HEK293 (cell line): ENCODE measurements around the gene POLG2.

Experiments
- CTCF ChIA-PET: fragments of 350-600 bp; formaldehyde crosslinking; extraction: SDS; loops from one replicate; lab custom pipeline; 2021; ENCODE audit warnings: antibody characterized with exemption; lab: Yijun Ruan, JAX
- POLR2A ChIA-PET: fragments of 300-600 bp; formaldehyde crosslinking; extraction: SDS; loops from one replicate; lab custom pipeline; 2020; ENCODE audit warnings: antibody characterized with exemption, inconsistent platforms; lab: Yijun Ruan, JAX
- H3K27ac ChIP-seq: fragments of 200-500 bp; sonication (Bioruptor generic); 2 replicates; pipeline ENCODE4 v1.5.1; 2014; ENCODE audit warnings: low read depth, low read length, control low read depth, inconsistent platforms; ENCODE audit errors: extremely low read depth
- H3K36me3 ChIP-seq, 2 experiments: fragments of 200-500 bp in 1 of 2; sonication (Bioruptor generic) in 1 of 2; 1 replicate in 1 of 2; 2 replicates in 1 of 2; pipeline ENCODE4 v1.5.1; 2014 to 2017; ENCODE audit warnings: inconsistent platforms in 2 of 2, low read length in 2 of 2; ENCODE audit not compliant: control insufficient read depth in 2 of 2, insufficient read depth in 1 of 2
- H3K4me1 ChIP-seq: fragments of 200-500 bp; sonication (Bioruptor generic); 2 replicates; pipeline ENCODE4 v1.5.1; 2014; ENCODE audit warnings: mild to moderate bottlenecking, low read length, inconsistent platforms; ENCODE audit not compliant: control insufficient read depth, insufficient read depth
- H3K4me3 ChIP-seq: 2 replicates; pipeline ENCODE4 v1.5.1; 2011; ENCODE audit warnings: low read depth, mild to moderate bottlenecking, control low read depth, low read length, moderate library complexity
- H3K9me3 ChIP-seq: fragments of 200-500 bp; sonication (Bioruptor generic); 2 replicates; pipeline ENCODE4 v1.5.1; 2014; ENCODE audit warnings: low read depth, low read length, inconsistent platforms; ENCODE audit not compliant: control insufficient read depth, insufficient read depth
- IKZF3 ChIP-seq: fragments of 450-650 bp; IDR thresholded peaks from 2 replicates; pipeline ENCODE4 v1.5.0; 2018; ENCODE audit warnings: missing biosample characterization, mild to moderate bottlenecking, missing genetic modification characterization, moderate library complexity
- KLF7 ChIP-seq: fragments of 450-650 bp; formaldehyde crosslinking; IDR thresholded peaks from 2 replicates; pipeline ENCODE4 v1.5.1; 2016; ENCODE audit warnings: missing biosample characterization, missing genetic modification characterization, borderline replicate concordance
- PRDM1 ChIP-seq: fragments of 450-650 bp; formaldehyde crosslinking; IDR thresholded peaks from 2 replicates; pipeline ENCODE4; 2016; ENCODE audit warnings: missing biosample characterization, missing genetic modification characterization
- TCF7L2 ChIP-seq: IDR thresholded peaks from 2 replicates; pipeline ENCODE4 v1.6.1; 2011; ENCODE audit warnings: low read depth, mild to moderate bottlenecking, inconsistent platforms, low read length, moderate library complexity, borderline replicate concordance
- TRIM28 ChIP-seq: IDR thresholded peaks from 2 replicates; pipeline ENCODE4 v1.6.1; 2011; ENCODE audit warnings: low read length, control low read depth, borderline replicate concordance
- ZNF140 ChIP-seq: fragments of 450-650 bp; formaldehyde crosslinking; IDR thresholded peaks from 2 replicates; pipeline ENCODE4 v1.5.1; 2016; ENCODE audit warnings: missing biosample characterization, missing genetic modification characterization
- ZNF169 ChIP-seq: fragments of 450-650 bp; formaldehyde crosslinking; IDR thresholded peaks from 2 replicates; pipeline ENCODE4 v1.5.1; 2016; ENCODE audit warnings: missing biosample characterization, missing genetic modification characterization
- ZNF24 ChIP-seq: fragments of 450-650 bp; formaldehyde crosslinking; IDR thresholded peaks from 2 replicates; pipeline ENCODE4 v1.5.1; 2016; ENCODE audit warnings: missing biosample characterization, missing genetic modification characterization
- ZNF311 ChIP-seq: fragments of 450-650 bp; formaldehyde crosslinking; IDR thresholded peaks from 2 replicates; pipeline ENCODE4 v1.5.1; 2017; ENCODE audit warnings: missing biosample characterization, missing genetic modification characterization, borderline replicate concordance
- ZNF514 ChIP-seq: fragments of 450-650 bp; formaldehyde crosslinking; IDR thresholded peaks from 2 replicates; pipeline ENCODE4 v1.5.1; 2016; ENCODE audit warnings: missing biosample characterization, missing genetic modification characterization
- ZNF518A ChIP-seq: fragments of 450-650 bp; formaldehyde crosslinking; conservative IDR thresholded peaks from 2 replicates; pipeline ENCODE4 v1.5.1; 2016; ENCODE audit warnings: low read depth, missing biosample characterization, missing genetic modification characterization
- ZNF623 ChIP-seq: fragments of 450-650 bp; formaldehyde crosslinking; IDR thresholded peaks from 2 replicates; pipeline ENCODE4 v1.5.1; 2016; ENCODE audit warnings: missing biosample characterization, missing genetic modification characterization
- ZNF777 ChIP-seq: fragments of 450-650 bp; formaldehyde crosslinking; IDR thresholded peaks from 2 replicates; pipeline ENCODE4 v1.5.1; 2017; ENCODE audit warnings: missing biosample characterization, missing genetic modification characterization, borderline replicate concordance
- TF ChIP-seq, protein P1 (sequence below): fragments of 450-650 bp; formaldehyde crosslinking; IDR thresholded peaks from 2 replicates; pipeline ENCODE4 v1.5.1; 2016; ENCODE audit warnings: missing biosample characterization, missing genetic modification characterization
- TF ChIP-seq, protein P2 (sequence below): fragments of 450-650 bp; formaldehyde crosslinking; IDR thresholded peaks from 2 replicates; pipeline ENCODE4 v1.5.1; 2017; ENCODE audit warnings: missing biosample characterization, missing genetic modification characterization
- TF ChIP-seq, protein P3 (sequence below): fragments of 450-650 bp; formaldehyde crosslinking; IDR thresholded peaks from 2 replicates; pipeline ENCODE4 v1.5.1; 2016; ENCODE audit warnings: missing biosample characterization, missing genetic modification characterization

The POLG2 gene

DNA sequence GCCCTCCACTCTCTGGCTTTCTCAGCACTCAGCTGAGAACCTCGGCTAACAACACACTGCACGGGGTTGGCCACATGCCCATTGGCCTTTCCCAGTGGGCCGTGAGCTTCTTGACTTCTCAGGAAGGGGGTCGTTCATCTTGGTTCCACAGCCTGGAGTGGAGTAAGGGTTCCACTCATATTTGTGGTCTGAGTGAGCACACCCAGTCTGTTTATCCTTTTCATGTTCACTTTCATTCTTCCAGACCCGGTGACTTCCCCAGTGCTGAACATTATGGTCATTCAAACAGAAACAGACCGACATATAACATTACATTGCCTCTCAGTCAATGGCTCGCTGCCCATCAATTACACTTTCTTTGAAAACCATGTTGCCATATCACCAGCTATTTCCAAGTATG, 39.7 kb downstream of the POLG2 start:
- H3K36me3 ChIP-seq, result no peaks in the 10 kb centered on the region
- CTCF ChIA-PET, result interaction anchor here (1.1 to 1.2 kb wide), 2 partner anchors 38 to 136 kb away, joined by 3 to 8 read pairs; no protein-coding TSS in a partner anchor
- no peaks in the 10 kb centered on the region for H3K9me3 ChIP-seq
- H3K4me3 ChIP-seq, result no peak overlapping the region
- no peaks in the 10 kb centered on the region for H3K4me1 ChIP-seq
- H3K27ac ChIP-seq, result no peak overlapping the region
- TF ChIP-seq ZNF169 (tag by site-specific recombination), result no peak
- TF ChIP-seq TCF7L2, result no peak
- TF ChIP-seq KLF7 (tag by site-specific recombination), result no peak
- TF ChIP-seq PRDM1, result no peak
- no peak for TF ChIP-seq ZNF777 (tag by site-specific recombination)
- no peak for TF ChIP-seq TRIM28
- no peak for TF ChIP-seq ZNF518A (tag by site-specific recombination)
- TF ChIP-seq ZNF24 (tag by site-specific recombination), result no peak
- TF ChIP-seq, protein P1, sequence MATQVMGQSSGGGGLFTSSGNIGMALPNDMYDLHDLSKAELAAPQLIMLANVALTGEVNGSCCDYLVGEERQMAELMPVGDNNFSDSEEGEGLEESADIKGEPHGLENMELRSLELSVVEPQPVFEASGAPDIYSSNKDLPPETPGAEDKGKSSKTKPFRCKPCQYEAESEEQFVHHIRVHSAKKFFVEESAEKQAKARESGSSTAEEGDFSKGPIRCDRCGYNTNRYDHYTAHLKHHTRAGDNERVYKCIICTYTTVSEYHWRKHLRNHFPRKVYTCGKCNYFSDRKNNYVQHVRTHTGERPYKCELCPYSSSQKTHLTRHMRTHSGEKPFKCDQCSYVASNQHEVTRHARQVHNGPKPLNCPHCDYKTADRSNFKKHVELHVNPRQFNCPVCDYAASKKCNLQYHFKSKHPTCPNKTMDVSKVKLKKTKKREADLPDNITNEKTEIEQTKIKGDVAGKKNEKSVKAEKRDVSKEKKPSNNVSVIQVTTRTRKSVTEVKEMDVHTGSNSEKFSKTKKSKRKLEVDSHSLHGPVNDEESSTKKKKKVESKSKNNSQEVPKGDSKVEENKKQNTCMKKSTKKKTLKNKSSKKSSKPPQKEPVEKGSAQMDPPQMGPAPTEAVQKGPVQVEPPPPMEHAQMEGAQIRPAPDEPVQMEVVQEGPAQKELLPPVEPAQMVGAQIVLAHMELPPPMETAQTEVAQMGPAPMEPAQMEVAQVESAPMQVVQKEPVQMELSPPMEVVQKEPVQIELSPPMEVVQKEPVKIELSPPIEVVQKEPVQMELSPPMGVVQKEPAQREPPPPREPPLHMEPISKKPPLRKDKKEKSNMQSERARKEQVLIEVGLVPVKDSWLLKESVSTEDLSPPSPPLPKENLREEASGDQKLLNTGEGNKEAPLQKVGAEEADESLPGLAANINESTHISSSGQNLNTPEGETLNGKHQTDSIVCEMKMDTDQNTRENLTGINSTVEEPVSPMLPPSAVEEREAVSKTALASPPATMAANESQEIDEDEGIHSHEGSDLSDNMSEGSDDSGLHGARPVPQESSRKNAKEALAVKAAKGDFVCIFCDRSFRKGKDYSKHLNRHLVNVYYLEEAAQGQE (tag by site-specific recombination), result no peak
- POLR2A ChIA-PET, result interaction anchor here (0.7 kb wide), 1 partner anchor 35 kb away, joined by 3 read pairs; no protein-coding TSS in a partner anchor

GRCh38 chr17:64455993-64456885, 40.6 kb downstream of the POLG2 start:
- H3K4me1 ChIP-seq, result no peaks in the 10 kb centered on the region
- ChIA-PET POLR2A (interaction anchor here (0.7 to 1.0 kb wide), 2 partner anchors 36 to 49 kb away, joined by 3 read pairs; no protein-coding TSS in a partner anchor), CTCF (interaction anchor here (0.6 to 1.2 kb wide), 5 partner anchors 33 to 318 kb away, joined by 3 to 8 read pairs (median 3); no protein-coding TSS in a partner anchor)
- TF ChIP-seq, protein P2, sequence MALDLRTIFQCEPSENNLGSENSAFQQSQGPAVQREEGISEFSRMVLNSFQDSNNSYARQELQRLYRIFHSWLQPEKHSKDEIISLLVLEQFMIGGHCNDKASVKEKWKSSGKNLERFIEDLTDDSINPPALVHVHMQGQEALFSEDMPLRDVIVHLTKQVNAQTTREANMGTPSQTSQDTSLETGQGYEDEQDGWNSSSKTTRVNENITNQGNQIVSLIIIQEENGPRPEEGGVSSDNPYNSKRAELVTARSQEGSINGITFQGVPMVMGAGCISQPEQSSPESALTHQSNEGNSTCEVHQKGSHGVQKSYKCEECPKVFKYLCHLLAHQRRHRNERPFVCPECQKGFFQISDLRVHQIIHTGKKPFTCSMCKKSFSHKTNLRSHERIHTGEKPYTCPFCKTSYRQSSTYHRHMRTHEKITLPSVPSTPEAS (tag by site-specific recombination), result no peak
- no peak for TF ChIP-seq ZNF311 (tag by site-specific recombination)
- TF ChIP-seq ZNF514, result no peak
- TF ChIP-seq ZNF140 (tag by site-specific recombination), result no peak
- TF ChIP-seq ZNF623 (tag by site-specific recombination), result no peak
- TF ChIP-seq, protein P3, sequence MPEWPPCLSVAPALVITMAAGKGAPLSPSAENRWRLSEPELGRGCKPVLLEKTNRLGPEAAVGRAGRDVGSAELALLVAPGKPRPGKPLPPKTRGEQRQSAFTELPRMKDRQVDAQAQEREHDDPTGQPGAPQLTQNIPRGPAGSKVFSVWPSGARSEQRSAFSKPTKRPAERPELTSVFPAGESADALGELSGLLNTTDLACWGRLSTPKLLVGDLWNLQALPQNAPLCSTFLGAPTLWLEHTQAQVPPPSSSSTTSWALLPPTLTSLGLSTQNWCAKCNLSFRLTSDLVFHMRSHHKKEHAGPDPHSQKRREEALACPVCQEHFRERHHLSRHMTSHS (tag by site-specific recombination), result no peak
- no peak for TF ChIP-seq IKZF3 (tag by site-specific recombination)
- no peaks in the 10 kb centered on the region for H3K36me3 ChIP-seq
- H3K27ac ChIP-seq, result no peak overlapping the region
- no peak overlapping the region for H3K4me3 ChIP-seq
- no peaks in the 10 kb centered on the region for H3K9me3 ChIP-seq
